Measurements from ENCODE around the gene PRELID3B. TPM values are rescaled to one million over a fixed set of nuclear protein-coding genes. Genes with fewer than 3 reads are reported as not detected.

Gene PRELID3B
- total RNA-seq, 2 donors from 2014 or later: 77.1 to 107 TPM

DNA sequence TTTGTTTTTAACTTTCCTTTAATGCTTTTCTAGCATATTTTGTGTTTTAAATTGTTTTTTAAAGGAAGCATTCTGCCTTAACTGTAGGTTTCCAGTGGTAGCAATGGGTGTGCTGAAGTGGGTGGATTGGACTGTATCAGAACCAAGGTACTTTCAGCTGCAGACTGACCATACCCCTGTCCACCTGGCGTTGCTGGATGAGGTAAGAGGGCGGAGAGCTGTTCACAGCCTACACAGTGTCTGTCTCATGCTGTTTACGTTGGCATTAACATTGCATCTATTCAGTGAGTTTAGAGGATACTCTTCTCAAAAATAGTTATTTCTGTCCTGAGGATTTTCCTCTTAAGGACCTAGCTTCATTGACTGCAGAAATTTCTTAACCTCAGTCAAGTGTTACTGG, 49.7 kb downstream of the PRELID3B start:
- peaks cover 99% of the 10 kb centered on the region for H3K36me3 Mint-ChIP-seq (ENCODE audit: low read depth)
- no peaks in the 10 kb centered on the region for H3K9me3 Mint-ChIP-seq
- no peaks in the 10 kb centered on the region for H3K4me1 Mint-ChIP-seq
- H3K27ac Mint-ChIP-seq: no peak overlapping the region
- H3K4me3 Mint-ChIP-seq: no peak overlapping the region
- no peak for ATAC-seq (replicated peaks)
- H3K27me3 Mint-ChIP-seq: no peaks in the 10 kb centered on the region

- Mint-ChIP-seq H3K27ac (no peak overlapping the region), H3K9me3 (no peaks in the 10 kb centered on the region), H3K27me3 (no peaks in the 10 kb centered on the region), H3K4me3 (no peak overlapping the region), H3K4me1 (peaks cover 4% of the 10 kb centered on the region), H3K36me3 (ENCODE audit: low read depth) (peaks cover 99% of the 10 kb centered on the region)
- ATAC-seq (replicated peaks): no peak
Observed at GRCh38 chr20:58991715-58992114, 50.9 kb downstream of the PRELID3B start.

- ATAC-seq (replicated peaks): no peak
- Mint-ChIP-seq H3K4me1 (peaks cover 8% of the 10 kb centered on the region), H3K4me3 (no peak overlapping the region), H3K36me3 (ENCODE audit: low read depth) (peaks cover 99% of the 10 kb centered on the region), H3K27ac (no peak overlapping the region), H3K27me3 (no peaks in the 10 kb centered on the region), H3K9me3 (no peaks in the 10 kb centered on the region)
Observed at GRCh38 chr20:58990651-58991445, 51.7 kb downstream of the PRELID3B start.

DNA sequence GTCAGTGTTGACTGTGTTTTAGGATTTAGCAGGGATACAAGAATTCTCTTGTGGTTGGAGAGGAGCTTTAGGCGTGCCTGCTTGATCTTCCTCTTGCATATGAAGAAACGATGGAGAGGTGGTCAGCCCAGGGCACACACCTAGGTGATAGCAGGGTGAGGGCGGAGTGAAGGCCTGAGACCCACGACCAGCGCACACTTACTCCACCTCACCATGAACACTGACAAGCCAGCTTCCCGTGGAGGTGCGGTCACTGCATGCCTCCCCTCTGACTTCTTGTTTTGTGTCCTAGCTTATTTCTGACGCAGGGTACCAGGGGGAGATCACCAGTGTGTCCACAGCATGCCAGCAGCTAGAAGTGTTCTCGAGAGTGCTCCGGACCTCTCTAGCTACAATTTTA, 53.4 kb downstream of the PRELID3B start:
- peaks cover 98% of the 10 kb centered on the region for H3K36me3 Mint-ChIP-seq (ENCODE audit: low read depth)
- H3K4me3 Mint-ChIP-seq: no peak overlapping the region
- H3K27me3 Mint-ChIP-seq: no peaks in the 10 kb centered on the region
- no peaks in the 10 kb centered on the region for H3K9me3 Mint-ChIP-seq
- H3K4me1 Mint-ChIP-seq: peaks cover 19% of the 10 kb centered on the region
- ATAC-seq (replicated peaks): no peak
- H3K27ac Mint-ChIP-seq: no peak overlapping the region

- Mint-ChIP-seq H3K4me3 (no peak overlapping the region), H3K27me3 (no peaks in the 10 kb centered on the region), H3K27ac (no peak overlapping the region), H3K4me1 (peaks cover 26% of the 10 kb centered on the region), H3K36me3 (ENCODE audit: low read depth) (peaks cover 98% of the 10 kb centered on the region), H3K9me3 (no peaks in the 10 kb centered on the region)
- ATAC-seq (replicated peaks): no peak
Observed at GRCh38 chr20:58988565-58988882, 54.1 kb downstream of the PRELID3B start.

GRCh38 chr20:58987790-58988564, 54.6 kb downstream of the PRELID3B start:
- no peaks in the 10 kb centered on the region for H3K9me3 Mint-ChIP-seq
- peak overlapping the region; percentile 51 for H3K27ac Mint-ChIP-seq

GRCh38 chr20:58986968-58987517, 55.5 kb downstream of the PRELID3B start:
- Mint-ChIP-seq H3K4me1 (peaks cover 34% of the 10 kb centered on the region), H3K9me3 (no peaks in the 10 kb centered on the region), H3K27me3 (no peaks in the 10 kb centered on the region), H3K4me3 (peak overlapping the region; percentile 47), H3K27ac (peak overlapping the region; percentile 56), H3K36me3 (ENCODE audit: low read depth) (peaks cover 93% of the 10 kb centered on the region)
- ATAC-seq (replicated peaks): peak; percentile 59

More at GRCh38 chr20:58987790-58988564, 54.6 kb downstream of the PRELID3B start:
- H3K36me3 Mint-ChIP-seq (ENCODE audit: low read depth): peaks cover 93% of the 10 kb centered on the region
- ATAC-seq (replicated peaks): no peak
- no peaks in the 10 kb centered on the region for H3K27me3 Mint-ChIP-seq
- no peak overlapping the region for H3K4me3 Mint-ChIP-seq
- peaks cover 26% of the 10 kb centered on the region for H3K4me1 Mint-ChIP-seq

DNA sequence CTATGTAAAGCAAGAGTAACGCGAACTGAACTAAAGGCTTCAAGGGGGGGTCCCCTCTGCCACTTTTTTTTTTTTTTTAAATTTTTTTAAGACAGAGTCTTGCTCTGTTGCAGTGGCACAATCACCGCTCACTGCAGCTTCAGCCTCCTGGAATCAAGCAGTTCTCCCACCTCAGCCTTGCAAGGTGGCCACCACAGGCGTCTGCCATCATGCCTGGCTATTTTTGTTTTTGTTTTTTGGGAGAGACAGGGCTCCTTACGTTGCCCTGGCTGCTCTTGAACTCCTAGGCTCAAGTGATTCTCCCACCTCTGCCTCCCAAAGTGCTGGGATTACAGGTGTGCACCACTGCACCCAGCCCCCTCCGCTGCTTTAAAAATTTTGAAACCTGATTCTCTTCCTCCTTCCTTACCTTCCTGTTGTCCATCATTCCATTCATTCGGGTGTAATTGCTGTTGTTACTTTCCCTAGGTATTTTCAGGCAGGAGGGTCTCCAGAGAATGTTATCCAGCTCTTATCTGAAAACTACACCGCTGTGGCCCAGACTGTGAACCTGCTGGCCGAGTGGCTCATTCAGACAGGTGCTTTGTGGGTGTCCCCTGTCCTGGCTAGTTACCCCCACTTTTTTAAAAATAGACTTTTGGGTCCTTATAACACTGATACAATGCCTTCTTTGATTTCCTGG, 56.2 kb downstream of the PRELID3B start:
- no peaks in the 10 kb centered on the region for H3K9me3 Mint-ChIP-seq
- peak overlapping the region; percentile 47 for H3K4me3 Mint-ChIP-seq
- H3K27me3 Mint-ChIP-seq: no peaks in the 10 kb centered on the region
- H3K36me3 Mint-ChIP-seq (ENCODE audit: low read depth): peaks cover 91% of the 10 kb centered on the region
- H3K4me1 Mint-ChIP-seq: peaks cover 34% of the 10 kb centered on the region
- peak overlapping the region; percentile 56 for H3K27ac Mint-ChIP-seq
- no peak for ATAC-seq (replicated peaks)

DNA sequence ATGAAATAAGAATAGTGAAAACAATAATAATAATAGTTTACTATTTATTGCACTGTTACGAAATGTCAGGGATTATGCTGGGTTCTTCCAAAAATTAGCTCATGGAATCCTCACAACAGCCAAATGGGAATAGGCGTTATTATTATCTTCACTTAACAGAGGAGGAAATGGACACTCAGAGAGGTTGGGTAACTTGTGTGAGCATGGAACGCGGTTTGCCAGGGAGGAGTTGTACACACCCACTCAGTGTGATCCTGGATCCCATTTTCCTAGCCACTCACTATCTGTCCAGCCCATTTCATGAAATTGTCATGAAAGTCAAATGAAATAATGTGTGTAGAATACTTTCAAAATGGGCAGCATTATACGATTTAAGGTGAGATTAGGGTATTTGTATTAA, 56.9 kb downstream of the PRELID3B start:
- Mint-ChIP-seq H3K4me3 (no peak overlapping the region), H3K27ac (no peak overlapping the region), H3K27me3 (no peaks in the 10 kb centered on the region), H3K4me1 (peaks cover 34% of the 10 kb centered on the region), H3K9me3 (no peaks in the 10 kb centered on the region), H3K36me3 (ENCODE audit: low read depth) (peaks cover 83% of the 10 kb centered on the region)
- no peak for ATAC-seq (replicated peaks)

GRCh38 chr20:58984691-58985090, 57.9 kb downstream of the PRELID3B start:
- Mint-ChIP-seq H3K27me3 (no peaks in the 10 kb centered on the region), H3K4me1 (peaks cover 34% of the 10 kb centered on the region), H3K27ac (peak overlapping the region; percentile 58), H3K4me3 (peak overlapping the region; percentile 80), H3K9me3 (no peaks in the 10 kb centered on the region), H3K36me3 (ENCODE audit: low read depth) (peaks cover 75% of the 10 kb centered on the region)
- no peak for ATAC-seq (replicated peaks)

Other genes with a start within 250 kb of the PRELID3B start
- 1 to 10 TPM; 1.0 to 1.3 TPM for gene GNAS-AS1, start 191.9 kb downstream of the PRELID3B start, total RNA-seq
- 100 to 1,000 TPM; 412 to 688 TPM for gene GNAS, start 190.1 kb downstream of the PRELID3B start, total RNA-seq
- 100 to 1,000 TPM in 1 of 2 donors, 10 to 100 TPM in 1; 92.7 to 124 TPM for gene NELFCD, start 61.5 kb downstream of the PRELID3B start, total RNA-seq
- 10 to 100 TPM; 29.7 to 52.2 TPM for gene CTSZ, start 35.5 kb downstream of the PRELID3B start, total RNA-seq
- under 1 TPM; 0.08 to 0.13 TPM for gene TUBB1, start 23.4 kb downstream of the PRELID3B start, total RNA-seq
- 10 to 100 TPM; 45.5 to 78.0 TPM for gene ATP5F1E, start 10.5 kb downstream of the PRELID3B start, total RNA-seq
- 10 to 100 TPM; 13.5 to 17.8 TPM for gene ZNF831, start 121.0 kb upstream of the PRELID3B start, total RNA-seq